Measurements from ENCODE around the gene TNFAIP2.

DNA sequence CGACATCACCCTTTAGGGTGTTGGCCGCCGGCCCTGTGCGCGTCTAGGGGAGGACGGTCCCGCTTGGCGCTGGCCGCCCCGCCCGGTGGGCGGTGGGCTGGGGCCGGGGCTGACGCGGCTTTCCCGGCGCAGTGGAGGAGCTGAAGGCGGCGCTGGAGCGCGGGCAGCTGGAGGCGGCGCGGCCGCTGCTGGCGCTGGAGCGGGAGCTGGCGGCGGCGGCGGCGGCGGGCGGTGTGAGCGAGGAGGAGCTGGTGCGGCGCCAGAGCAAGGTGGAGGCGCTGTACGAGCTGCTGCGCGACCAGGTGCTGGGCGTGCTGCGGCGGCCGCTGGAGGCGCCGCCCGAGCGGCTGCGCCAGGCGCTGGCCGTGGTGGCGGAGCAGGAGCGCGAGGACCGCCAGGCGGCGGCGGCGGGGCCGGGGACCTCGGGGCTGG is 3.6 kb downstream of the TNFAIP2 start:
- TF ChIP-seq, protein P1, sequence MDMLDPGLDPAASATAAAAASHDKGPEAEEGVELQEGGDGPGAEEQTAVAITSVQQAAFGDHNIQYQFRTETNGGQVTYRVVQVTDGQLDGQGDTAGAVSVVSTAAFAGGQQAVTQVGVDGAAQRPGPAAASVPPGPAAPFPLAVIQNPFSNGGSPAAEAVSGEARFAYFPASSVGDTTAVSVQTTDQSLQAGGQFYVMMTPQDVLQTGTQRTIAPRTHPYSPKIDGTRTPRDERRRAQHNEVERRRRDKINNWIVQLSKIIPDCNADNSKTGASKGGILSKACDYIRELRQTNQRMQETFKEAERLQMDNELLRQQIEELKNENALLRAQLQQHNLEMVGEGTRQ (IDR thresholded peaks at IDR 0.05; ENCODE audit: low read depth, low read length): no peak
- TF ChIP-seq, protein P2, sequence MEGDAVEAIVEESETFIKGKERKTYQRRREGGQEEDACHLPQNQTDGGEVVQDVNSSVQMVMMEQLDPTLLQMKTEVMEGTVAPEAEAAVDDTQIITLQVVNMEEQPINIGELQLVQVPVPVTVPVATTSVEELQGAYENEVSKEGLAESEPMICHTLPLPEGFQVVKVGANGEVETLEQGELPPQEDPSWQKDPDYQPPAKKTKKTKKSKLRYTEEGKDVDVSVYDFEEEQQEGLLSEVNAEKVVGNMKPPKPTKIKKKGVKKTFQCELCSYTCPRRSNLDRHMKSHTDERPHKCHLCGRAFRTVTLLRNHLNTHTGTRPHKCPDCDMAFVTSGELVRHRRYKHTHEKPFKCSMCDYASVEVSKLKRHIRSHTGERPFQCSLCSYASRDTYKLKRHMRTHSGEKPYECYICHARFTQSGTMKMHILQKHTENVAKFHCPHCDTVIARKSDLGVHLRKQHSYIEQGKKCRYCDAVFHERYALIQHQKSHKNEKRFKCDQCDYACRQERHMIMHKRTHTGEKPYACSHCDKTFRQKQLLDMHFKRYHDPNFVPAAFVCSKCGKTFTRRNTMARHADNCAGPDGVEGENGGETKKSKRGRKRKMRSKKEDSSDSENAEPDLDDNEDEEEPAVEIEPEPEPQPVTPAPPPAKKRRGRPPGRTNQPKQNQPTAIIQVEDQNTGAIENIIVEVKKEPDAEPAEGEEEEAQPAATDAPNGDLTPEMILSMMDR (conservative IDR thresholded peaks at IDR 0.05; ENCODE audit: low read depth, low read length): peak; percentile 33; the same call in 1 of the 2 replicates
- TF ChIP-seq RCOR1 (IDR thresholded peaks at IDR 0.05; ENCODE audit: insufficient replicate concordance, low read length) (no peak), POLR2A (IDR thresholded peaks at IDR 0.05; ENCODE audit: low read depth, low read length) (no peak)

All from IMR-90 (cell line).